Psoas muscle (tissue), 8 donors: ENCODE data around the gene TM4SF1. TPM values are rescaled to one million over a fixed set of nuclear protein-coding genes. Genes with fewer than 3 reads are reported as not detected.

ENCODE experiments used
- ATAC-seq, 4 donors: fragments of 200-7000 bp; cut with Tn5 transposase; one replicate each; pipeline ENCODE4 v1.9.1; 2020; ENCODE audit warnings: moderate library complexity in 3 of 4, mild to moderate bottlenecking in 2 of 4
- DNase-seq, 2 donors: peaks; one replicate each; pipeline ENCODE4 v3.0.0-alpha.2; 2020
- H3K27ac ChIP-seq: fragments of 200-600 bp; one replicate; pipeline ENCODE4 v1.8.0; 2022
- H3K27me3 ChIP-seq, 3 donors: fragments of 200-600 bp in 1 of 3; one replicate each; pipeline versions ENCODE4 v1.6.1 to v1.8.0; 2013 to 2022; ENCODE audit warnings: low read length in 2 of 3, mild to moderate bottlenecking in 2 of 3, moderate library complexity in 1 of 3; ENCODE audit not compliant: insufficient read depth in 3 of 3
- H3K36me3 ChIP-seq, 2 donors: fragments of 200-600 bp in 1 of 2; one replicate each; pipeline versions ENCODE4 v1.6.1 to v1.8.0; 2013 to 2022; ENCODE audit warnings: low read depth in 1 of 2, mild to moderate bottlenecking in 1 of 2, moderate library complexity in 1 of 2; ENCODE audit not compliant: insufficient read depth in 1 of 2
- H3K4me1 ChIP-seq: fragments of 200-600 bp; one replicate; pipeline ENCODE4 v1.8.0; 2022
- H3K4me3 ChIP-seq: fragments of 200-600 bp; one replicate; pipeline ENCODE4 v1.8.0; 2022; ENCODE audit warnings: mild to moderate bottlenecking
- H3K9me3 ChIP-seq: fragments of 200-600 bp; one replicate; pipeline ENCODE4 v1.8.0; 2022
- CTCF ChIP-seq: fragments of 200-600 bp; IDR thresholded peaks from one replicate; pipeline ENCODE4 v1.8.0; 2022; ENCODE audit warnings: antibody characterized with exemption
- WGBS, 3 donors: extraction: QIAGEN DNeasy Blood & Tissue Kit; methylation state at CpG; one replicate each; pipeline versions ENCODE4 v1.1.6 to v1.1.7; 2013; 5-methylcytosine and 5-hydroxymethylcytosine counted together
- intact Hi-C, 2 donors: fragments of 100-400 bp; cut with DNase I; formaldehyde crosslinking; loops; one replicate each; pipeline versions ENCODE4 v1.11.0 to v1.14.2; 2022
- long read RNA-seq, 2 donors: library from polyadenylated mRNA; unstranded; transcript quantifications; one replicate each; pipeline ENCODE4 v2.0.0, GENCODE V29; 2021
- polyA plus RNA-seq, 3 donors: library from polyadenylated mRNA; stranded (reverse); fragments of 200-250 nt; gene quantifications; one replicate each; pipeline ENCODE4 v1.2.3, GENCODE V29; 2013
- total RNA-seq, 4 donors: library from RNA; stranded (reverse); fragmentation: NEBNext Ultra II Directional in 2 of 4; extraction: Animal tissue kit (Norgen Biotek cat#: 25700) in 2 of 4; gene quantifications; one replicate each; pipeline versions ENCODE4 v1.2.1 to v1.2.4, GENCODE V29; 2021 to 2023
- donor health status: healthy with polysubstance abuse.
- donor health status: DM: no; HTN: no; CAD: no; lungs with moderate emphysema.
- donor health status: Bipolar disorder and iron deficiency.
- donor health status: healthy.
- donor health status: DM: yes; HTN: yes; CAD: no.
- donor health status: DM: no; HTN: no; CAD: no.
- donor health status: DM: no; HTN: no; CAD: no.
- donor health status: DM: yes; HTN: yes; CAD: no.

The TM4SF1 gene, protein sequence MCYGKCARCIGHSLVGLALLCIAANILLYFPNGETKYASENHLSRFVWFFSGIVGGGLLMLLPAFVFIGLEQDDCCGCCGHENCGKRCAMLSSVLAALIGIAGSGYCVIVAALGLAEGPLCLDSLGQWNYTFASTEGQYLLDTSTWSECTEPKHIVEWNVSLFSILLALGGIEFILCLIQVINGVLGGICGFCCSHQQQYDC
- total RNA-seq (10 to 100 TPM; 32.9 to 61.1 (median 51.3) TPM), polyA plus RNA-seq (10 to 100 TPM; 30.7 to 52.8 (median 44.2) TPM)
- long read RNA-seq, donor 1, transcript TM4SF1-201 (5 exons, 1,771 nt): major isoform, 41 of 48 reads
- long read RNA-seq, donor 1, partial matches to known transcripts: 1 of 48 reads
- long read RNA-seq, donor 1, other reads (novel, unspliced or antisense): 5 of 48 reads
- long read RNA-seq, donor 2, transcript TM4SF1-201 (5 exons, 1,771 nt): major isoform, 47 of 48 reads
- long read RNA-seq, donor 2, partial matches to known transcripts: 1 of 48 reads
- long read RNA-seq, donor 2, other reads (novel, unspliced or antisense): 0 of 48 reads

DNA sequence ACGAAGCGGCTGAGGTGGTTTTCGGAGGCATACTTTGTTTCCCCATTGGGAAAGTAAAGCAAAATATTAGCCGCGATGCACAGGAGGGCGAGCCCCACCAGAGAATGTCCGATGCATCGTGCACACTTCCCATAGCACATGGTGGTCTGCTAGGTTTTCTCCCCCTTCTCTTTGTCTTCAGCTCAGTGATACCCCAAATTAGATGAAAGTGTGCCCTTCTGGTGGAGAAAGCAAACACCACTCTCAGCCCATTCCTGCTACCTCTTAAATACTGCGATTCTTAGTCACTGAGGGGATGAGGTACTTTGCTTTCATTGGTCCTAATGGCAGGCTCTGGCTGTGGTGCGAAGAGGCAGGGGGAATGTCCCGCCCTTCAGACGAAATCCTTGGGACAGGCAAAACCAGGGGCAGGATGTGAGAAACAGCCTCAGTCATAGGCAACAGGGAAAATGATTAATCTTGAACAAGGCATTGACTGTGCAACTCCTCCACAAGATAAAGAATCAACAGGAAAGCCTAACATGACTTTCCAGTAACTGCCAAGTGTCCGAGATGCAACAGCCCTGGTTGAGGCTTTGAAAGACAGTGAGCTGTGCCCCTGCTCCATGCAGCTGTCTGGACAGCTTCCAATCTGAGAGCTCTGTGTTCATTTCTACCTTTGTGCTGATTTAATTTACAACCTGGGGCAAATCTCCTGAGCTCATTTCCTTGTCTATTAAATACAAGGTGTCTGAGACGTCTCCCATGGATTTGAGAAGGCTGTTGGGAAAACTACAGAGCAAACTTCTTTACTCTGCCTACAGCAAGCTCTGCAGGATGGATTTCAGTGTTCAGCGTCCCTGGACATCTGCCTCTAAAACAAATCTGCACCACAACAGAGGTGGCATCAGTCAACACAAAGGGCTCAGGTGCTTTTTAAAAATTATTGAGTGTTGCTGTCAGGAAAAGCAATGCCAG is at the start of gene TM4SF1:
TSS of gene TM4SF1 (minus strand) at position 242 of the 957 bp plus-strand sequence. CDS start at position 140, 102 bp downstream.
- DNase-seq (peak; percentile 62 to 70), ATAC-seq (peak; percentile 49 to 85 (median 76))
- no peak for TF ChIP-seq CTCF
- peaks cover 6% of the 10 kb centered on the region for H3K4me1 ChIP-seq
- peak within 1 kb of the TSS; percentile 61 for H3K27ac ChIP-seq
- peak within 1 kb of the TSS; percentile 63 for H3K4me3 ChIP-seq
- H3K36me3 ChIP-seq: no peaks in the 10 kb centered on the region
- WGBS, 3 donors: 48 to 59% (median 55%) methylated on average over 15 of the region's 15 CpGs
- intact Hi-C loops: no loop called here
- no peaks in the 10 kb centered on the region for H3K9me3 ChIP-seq
- no peaks in the 10 kb centered on the region for H3K27me3 ChIP-seq

DNA sequence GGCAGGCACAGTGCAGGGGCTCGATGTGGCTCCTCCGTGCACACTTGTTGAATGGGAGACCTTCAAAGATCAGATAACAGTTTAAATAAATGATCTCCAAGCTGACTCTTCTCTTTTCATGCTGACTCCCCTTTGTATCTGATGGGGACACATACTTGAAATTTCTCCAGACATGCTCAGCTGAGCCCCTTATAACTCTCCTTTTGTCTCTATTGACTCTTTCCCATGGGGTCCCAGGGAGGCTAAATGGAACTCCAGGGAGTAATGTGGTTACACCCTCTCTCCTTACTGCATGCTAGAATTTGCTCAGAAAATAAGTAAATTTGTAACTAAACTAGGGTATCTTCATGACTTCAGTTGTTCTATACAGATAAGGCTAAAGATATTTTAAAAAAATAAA is 48.9 kb upstream of the TM4SF1 start:
- ATAC-seq: no peak

DNA sequence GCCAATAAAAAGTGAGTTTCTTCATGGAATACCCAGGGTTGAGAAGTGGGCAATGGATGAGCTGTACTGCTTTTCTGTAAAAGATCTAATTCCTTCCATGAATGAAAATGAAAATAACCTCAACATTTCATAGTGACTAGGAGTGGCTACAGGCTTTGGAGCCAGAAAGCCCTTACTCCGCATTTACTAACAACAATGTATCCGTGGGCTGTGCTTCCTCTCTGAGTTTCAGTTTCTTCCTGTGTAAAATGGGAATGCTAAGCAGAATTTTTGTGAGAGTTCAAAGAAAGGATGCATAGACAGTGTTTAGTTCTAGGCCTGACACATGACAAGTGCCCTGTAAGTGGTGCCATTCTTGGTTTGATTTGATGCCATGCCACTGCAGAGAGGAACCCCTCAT is 47.5 kb upstream of the TM4SF1 start:
- H3K4me3 ChIP-seq: no peak overlapping the region
- no peak overlapping the region for H3K27ac ChIP-seq
- 51 to 54% (median 54%) methylated on average over 2 of the region's 2 CpGs for WGBS, 3 donors
- no peak for ATAC-seq
- intact Hi-C loops: no loop called here
- H3K9me3 ChIP-seq: no peaks in the 10 kb centered on the region
- TF ChIP-seq CTCF: no peak
- H3K27me3 ChIP-seq: no peaks in the 10 kb centered on the region
- H3K4me1 ChIP-seq: no peaks in the 10 kb centered on the region
- no peak for DNase-seq
- H3K36me3 ChIP-seq: no peaks in the 10 kb centered on the region

More for the DNA sequence above, 48.9 kb upstream of the TM4SF1 start:
- Histone ChIP-seq H3K36me3 (no peaks in the 10 kb centered on the region), H3K4me3 (no peak overlapping the region), H3K27me3 (no peaks in the 10 kb centered on the region), H3K9me3 (no peaks in the 10 kb centered on the region), H3K4me1 (no peaks in the 10 kb centered on the region), H3K27ac (no peak overlapping the region)
- WGBS, 3 donors: 56 to 61% (median 57%) methylated on average over 2 of the region's 2 CpGs
- TF ChIP-seq CTCF: no peak
- no peak for DNase-seq
- intact Hi-C loops: no loop called here

- no peaks in the 10 kb centered on the region for H3K4me1 ChIP-seq
- no peaks in the 10 kb centered on the region for H3K9me3 ChIP-seq
- no peak for ATAC-seq
- no peak overlapping the region for H3K27ac ChIP-seq
- WGBS, 3 donors: 89 to 91% (median 90%) methylated on average over 2 of the region's 2 CpGs
- no peaks in the 10 kb centered on the region for H3K36me3 ChIP-seq
- no peaks in the 10 kb centered on the region for H3K27me3 ChIP-seq
- no peak for TF ChIP-seq CTCF
- intact Hi-C loops: no loop called here
- DNase-seq: no peak
- no peak overlapping the region for H3K4me3 ChIP-seq
These were observed 44.3 kb upstream of the TM4SF1 start for GRCh38 chr3:149421764-149422163.
